GM20000 (cell line): Measurements from ENCODE around the gene RAB26.

Experiments
- DNase-seq: peaks from one replicate; pipeline ENCODE4 v3.0.0; 2012; ENCODE audit warnings: low spot score
- CTCF ChIP-seq: IDR thresholded peaks from 2 replicates; pipeline ENCODE4 v1.5.1; 2012; ENCODE audit warnings: mild to moderate bottlenecking, control low read depth; ENCODE audit errors: extremely low read depth, missing control alignments

RAB26 gene

DNA sequence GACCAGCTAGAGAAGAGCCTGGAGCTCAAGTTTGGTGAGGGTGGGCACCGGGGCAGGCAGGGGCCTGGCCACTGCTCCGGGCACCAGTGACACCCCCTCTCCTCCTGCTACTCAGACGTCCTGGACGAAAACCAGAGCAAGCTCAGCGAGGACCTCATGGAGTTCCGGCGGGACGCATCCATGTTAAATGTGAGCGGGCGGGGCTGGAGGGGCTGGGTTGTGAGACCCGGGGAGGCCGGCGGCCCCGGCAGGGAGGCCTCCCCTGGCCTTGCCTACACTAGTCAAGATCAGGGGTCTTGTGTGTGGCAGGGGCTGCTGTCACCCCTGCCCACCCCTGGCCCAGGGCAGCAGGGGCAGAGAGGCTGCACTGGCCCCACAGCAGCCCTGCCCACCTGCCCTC is 24.9 kb downstream of the RAB26 start:
- no peak for TF ChIP-seq CTCF
- DNase-seq: no peak

GRCh38 chr16:2173916-2174315 is 25.5 kb downstream of the RAB26 start:
- no peak for DNase-seq
- no peak for TF ChIP-seq CTCF

DNA sequence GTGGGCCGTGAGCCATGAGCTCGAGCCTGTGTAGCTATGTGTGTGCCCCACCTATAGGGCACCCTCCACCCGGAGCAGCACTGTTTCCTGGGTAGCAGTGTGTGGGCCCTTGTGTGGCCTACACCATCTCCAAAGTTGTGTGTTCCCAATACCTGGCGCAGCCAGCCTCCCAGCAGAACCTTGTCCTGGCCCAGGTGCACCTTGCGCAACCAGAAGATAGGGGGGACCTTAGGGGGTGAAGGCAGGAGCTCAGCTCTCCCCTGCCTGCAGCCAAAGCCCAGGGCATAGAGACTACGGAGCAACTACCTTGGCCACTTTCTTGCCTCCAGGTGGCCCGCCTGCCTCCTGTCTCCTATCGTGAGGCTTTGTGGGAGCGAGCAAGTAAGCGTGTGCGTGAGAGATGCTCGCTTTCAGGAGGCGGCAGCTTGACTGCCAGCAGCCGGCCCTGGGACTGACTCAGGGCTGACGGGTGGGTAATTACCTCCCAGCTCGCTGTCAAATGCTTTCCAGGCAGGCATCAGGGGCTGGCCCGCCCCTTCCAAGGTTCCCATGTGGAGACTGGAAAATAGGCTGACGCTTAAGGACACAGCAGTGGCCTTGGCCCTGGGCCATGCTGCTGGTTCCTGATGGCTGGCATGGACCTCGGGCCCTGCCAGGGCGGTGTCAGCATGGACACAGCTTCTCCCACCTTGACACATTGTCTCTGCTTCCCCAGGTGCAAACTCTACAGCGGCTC is 26.1 kb downstream of the RAB26 start:
- no peak for TF ChIP-seq CTCF

DNA sequence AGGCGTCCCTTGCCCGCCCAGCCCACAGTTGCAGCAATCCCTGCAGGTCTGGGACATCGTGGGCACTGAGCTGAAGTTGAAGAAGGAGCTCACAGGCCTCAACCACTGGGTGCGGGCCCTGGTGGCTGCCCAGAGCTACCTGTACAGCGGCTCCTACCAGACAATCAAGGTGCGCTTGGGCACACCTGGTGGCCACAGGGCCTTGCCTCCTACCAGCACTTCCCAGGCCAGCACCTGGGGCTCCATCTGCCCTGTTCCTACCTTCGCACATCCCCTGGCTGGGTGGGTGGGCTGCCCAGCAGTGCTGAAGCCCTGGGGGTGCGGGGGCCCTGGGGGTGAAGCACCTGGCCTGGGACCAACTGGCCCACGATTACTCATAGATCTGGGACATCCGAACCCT is 27.0 kb downstream of the RAB26 start:
- no peak for DNase-seq
- TF ChIP-seq CTCF: no peak

More for the DNA sequence above, 26.1 kb downstream of the RAB26 start:
- no peak for DNase-seq

- no peak for TF ChIP-seq CTCF
- no peak for DNase-seq
Observed at GRCh38 chr16:2176047-2176446, 27.6 kb downstream of the RAB26 start.

DNA sequence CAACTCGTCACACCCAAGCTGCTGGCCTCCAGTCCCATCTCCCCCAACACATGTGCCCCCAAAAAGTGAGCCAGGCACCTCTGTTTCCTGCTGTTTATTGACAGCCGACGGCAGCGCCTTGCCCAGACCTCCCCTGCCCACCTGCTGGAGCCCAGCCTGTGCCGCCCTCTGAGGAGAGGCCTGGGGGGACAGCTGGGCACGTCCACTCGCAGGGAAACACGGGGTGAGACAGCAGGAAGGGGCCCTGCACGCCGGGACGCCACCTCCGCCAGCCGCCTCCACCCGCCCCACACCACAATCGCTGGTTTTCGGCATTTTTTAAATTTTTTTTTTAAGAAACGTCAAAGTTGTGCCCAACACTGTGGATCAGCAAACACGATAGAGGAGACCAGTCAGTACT is 28.7 kb downstream of the RAB26 start:
- no peak for DNase-seq
- TF ChIP-seq CTCF: no peak

GRCh38 chr16:2177561-2177960 is 29.1 kb downstream of the RAB26 start:
- no peak for DNase-seq
- no peak for TF ChIP-seq CTCF
